Upper lobe of right lung (tissue), 1 donor: ENCODE results near the gene MLLT1. TPM values are rescaled to one million over a fixed set of nuclear protein-coding genes. Genes with fewer than 3 reads are reported as not detected.

Experiments used
- ATAC-seq: fragments of 200-7000 bp; cut with Tn5 transposase; one replicate; pipeline ENCODE4 v1.9.1; 2020; ENCODE audit warnings: mild to moderate bottlenecking, moderate library complexity
- DNase-seq: peaks from one replicate; pipeline ENCODE4 v3.0.0-alpha.2; 2020
- H3K27ac ChIP-seq: fragments of 200-600 bp; one replicate; pipeline ENCODE4 v1.8.0; 2022
- H3K27me3 ChIP-seq: fragments of 200-600 bp; one replicate; pipeline ENCODE4 v1.8.0; 2022; ENCODE audit warnings: mild to moderate bottlenecking
- H3K36me3 ChIP-seq: fragments of 200-600 bp; one replicate; pipeline ENCODE4 v1.8.0; 2022
- H3K4me1 ChIP-seq: fragments of 200-600 bp; one replicate; pipeline ENCODE4 v1.8.0; 2022
- H3K4me3 ChIP-seq: fragments of 200-600 bp; one replicate; pipeline ENCODE4 v1.8.0; 2022; ENCODE audit warnings: mild to moderate bottlenecking
- H3K9me3 ChIP-seq: fragments of 200-600 bp; one replicate; pipeline ENCODE4 v1.8.0; 2022
- intact Hi-C: fragments of 100-400 bp; cut with DNase I; formaldehyde crosslinking; loops from one replicate; pipeline ENCODE4 v1.11.0; 2022
- total RNA-seq: library from RNA; stranded (reverse); fragmentation: NEBNext Ultra II Directional; extraction: Animal tissue kit (Norgen Biotek cat#: 25700); gene quantifications from one replicate; pipeline ENCODE4 v1.2.1, GENCODE V29; 2021
- TF ChIP-seq, protein P1 (sequence below): fragments of 200-600 bp; IDR thresholded peaks from one replicate; pipeline ENCODE4 v1.8.0; 2022; ENCODE audit warnings: antibody characterized with exemption
- donor health status: DM: no; HTN: yes; CAD: no; lungs with severe emphysema.

MLLT1 gene
- total RNA-seq, 1 donor from 2014 or later, result 73.4 TPM

DNA sequence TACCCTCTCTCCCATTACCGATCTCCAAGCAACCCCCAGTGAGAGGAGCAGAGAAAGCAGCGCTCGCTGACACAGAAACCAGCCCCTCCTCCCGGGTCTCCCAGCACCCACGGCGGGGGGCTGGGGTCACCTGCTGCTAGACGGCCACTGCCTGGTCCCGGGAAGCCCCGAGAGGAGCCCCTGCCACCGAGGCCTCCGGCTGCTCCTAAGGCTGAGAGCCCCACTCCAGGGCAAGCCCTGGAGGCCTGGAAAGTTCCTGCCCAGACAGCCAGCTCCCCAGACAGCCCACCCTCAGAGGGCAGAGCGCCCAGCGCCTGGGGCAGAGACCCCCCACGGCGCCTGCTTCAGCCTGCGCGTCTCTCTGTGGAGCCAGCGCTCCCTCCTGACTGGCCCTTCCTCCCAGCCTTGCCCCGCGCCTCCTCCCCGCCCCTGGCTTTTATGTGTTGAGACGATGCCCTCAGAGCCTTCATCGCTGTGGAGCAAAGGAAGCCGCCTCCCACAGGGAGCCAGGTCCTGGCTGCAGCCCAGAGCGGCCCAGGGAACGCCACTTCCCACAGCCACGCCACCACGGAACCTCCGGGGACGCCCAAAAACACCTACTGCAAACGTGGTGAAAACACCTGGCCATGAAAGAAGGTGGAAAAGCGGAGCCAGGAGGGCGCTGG lies 51.1 kb downstream of the MLLT1 start:
- TF ChIP-seq, protein P1, sequence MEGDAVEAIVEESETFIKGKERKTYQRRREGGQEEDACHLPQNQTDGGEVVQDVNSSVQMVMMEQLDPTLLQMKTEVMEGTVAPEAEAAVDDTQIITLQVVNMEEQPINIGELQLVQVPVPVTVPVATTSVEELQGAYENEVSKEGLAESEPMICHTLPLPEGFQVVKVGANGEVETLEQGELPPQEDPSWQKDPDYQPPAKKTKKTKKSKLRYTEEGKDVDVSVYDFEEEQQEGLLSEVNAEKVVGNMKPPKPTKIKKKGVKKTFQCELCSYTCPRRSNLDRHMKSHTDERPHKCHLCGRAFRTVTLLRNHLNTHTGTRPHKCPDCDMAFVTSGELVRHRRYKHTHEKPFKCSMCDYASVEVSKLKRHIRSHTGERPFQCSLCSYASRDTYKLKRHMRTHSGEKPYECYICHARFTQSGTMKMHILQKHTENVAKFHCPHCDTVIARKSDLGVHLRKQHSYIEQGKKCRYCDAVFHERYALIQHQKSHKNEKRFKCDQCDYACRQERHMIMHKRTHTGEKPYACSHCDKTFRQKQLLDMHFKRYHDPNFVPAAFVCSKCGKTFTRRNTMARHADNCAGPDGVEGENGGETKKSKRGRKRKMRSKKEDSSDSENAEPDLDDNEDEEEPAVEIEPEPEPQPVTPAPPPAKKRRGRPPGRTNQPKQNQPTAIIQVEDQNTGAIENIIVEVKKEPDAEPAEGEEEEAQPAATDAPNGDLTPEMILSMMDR, result no peak
- Histone ChIP-seq H3K4me3 (no peak overlapping the region), H3K36me3 (peaks cover 46% of the 10 kb centered on the region), H3K9me3 (no peaks in the 10 kb centered on the region), H3K4me1 (peaks cover 20% of the 10 kb centered on the region), H3K27me3 (no peaks in the 10 kb centered on the region), H3K27ac (no peak overlapping the region)
- ATAC-seq (no peak), DNase-seq (peak; percentile 61)
- intact Hi-C loops, result loop anchor here (10.0 kb wide), 1 partner anchor 46 kb away; the partner anchor contains the start of gene MLLT1

DNA sequence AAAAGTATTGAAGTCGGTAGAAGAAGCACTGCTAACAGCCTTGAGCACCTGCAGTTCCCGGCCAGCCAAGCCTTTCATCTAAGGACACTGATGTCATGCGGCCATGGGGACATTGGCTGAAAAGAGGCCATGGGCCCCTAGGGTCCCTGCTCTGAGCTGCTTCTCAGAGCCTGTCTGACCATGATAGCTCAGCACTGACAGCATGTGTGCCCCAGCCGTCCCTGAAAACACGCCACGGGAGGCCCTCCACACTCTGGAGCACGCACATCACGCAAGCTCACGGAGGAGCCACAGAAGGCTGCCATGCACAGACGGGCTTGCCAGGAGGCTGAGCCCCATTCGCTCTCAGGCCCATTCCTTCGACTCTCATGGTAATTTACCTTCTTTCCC lies 51.8 kb downstream of the MLLT1 start:
- peaks cover 50% of the 10 kb centered on the region for H3K36me3 ChIP-seq
- H3K4me3 ChIP-seq, result no peak overlapping the region
- H3K27me3 ChIP-seq, result no peaks in the 10 kb centered on the region
- no peak overlapping the region for H3K27ac ChIP-seq
- H3K4me1 ChIP-seq, result peaks cover 13% of the 10 kb centered on the region
- DNase-seq, result no peak
- no peak for ATAC-seq
- no peaks in the 10 kb centered on the region for H3K9me3 ChIP-seq
- intact Hi-C loops, result loop anchor here (10.0 kb wide), 1 partner anchor 47 kb away; the partner anchor contains the start of gene MLLT1
- TF ChIP-seq, protein P1, result no peak

DNA sequence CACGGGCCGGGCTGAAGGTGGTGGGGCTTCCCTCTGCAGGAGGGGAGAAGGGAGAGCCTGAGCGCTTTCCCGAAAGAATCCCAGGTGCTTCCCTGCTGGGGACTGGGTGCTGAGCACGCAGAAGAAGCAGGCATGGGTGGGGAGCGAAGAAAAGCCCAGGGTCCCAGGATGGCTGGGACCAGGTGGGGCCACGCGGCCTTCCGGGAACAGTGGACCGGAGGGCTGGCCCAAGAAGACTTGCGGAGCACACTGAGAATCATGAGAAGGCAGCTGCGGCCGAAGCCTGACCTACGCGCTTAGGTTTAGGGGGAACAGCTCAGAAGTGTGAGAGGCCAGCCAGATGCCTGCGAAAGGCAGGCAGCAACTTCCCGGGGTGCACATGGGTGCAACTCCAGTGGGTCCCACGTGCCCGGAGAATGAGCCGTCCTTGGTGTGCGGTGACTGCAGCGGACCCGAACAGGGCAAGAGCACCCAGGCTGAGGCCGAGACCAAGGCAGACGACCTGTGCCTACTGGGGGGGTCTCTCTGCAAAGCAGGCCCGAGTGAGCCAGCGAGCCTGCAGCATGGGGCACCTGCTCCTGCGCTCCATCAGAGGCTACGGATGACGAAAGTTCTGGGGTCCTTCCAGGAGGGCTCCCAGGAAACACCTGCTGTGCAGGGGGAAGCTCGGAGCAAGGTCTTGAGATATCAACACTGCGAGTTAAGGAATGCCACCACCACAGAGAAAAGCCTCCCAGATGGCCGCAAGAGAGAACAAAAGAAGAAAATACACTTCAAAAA lies 52.4 kb downstream of the MLLT1 start:
- no peak overlapping the region for H3K4me3 ChIP-seq
- H3K27ac ChIP-seq, result no peak overlapping the region
- DNase-seq (no peak), ATAC-seq (no peak)
- H3K27me3 ChIP-seq, result no peaks in the 10 kb centered on the region
- TF ChIP-seq, protein P1, result no peak
- H3K4me1 ChIP-seq, result peaks cover 7% of the 10 kb centered on the region
- H3K36me3 ChIP-seq, result peaks cover 54% of the 10 kb centered on the region
- intact Hi-C loops, result loop anchor here (10.0 kb wide), 1 partner anchor 47 kb away; the partner anchor contains the start of gene MLLT1
- no peaks in the 10 kb centered on the region for H3K9me3 ChIP-seq

DNA sequence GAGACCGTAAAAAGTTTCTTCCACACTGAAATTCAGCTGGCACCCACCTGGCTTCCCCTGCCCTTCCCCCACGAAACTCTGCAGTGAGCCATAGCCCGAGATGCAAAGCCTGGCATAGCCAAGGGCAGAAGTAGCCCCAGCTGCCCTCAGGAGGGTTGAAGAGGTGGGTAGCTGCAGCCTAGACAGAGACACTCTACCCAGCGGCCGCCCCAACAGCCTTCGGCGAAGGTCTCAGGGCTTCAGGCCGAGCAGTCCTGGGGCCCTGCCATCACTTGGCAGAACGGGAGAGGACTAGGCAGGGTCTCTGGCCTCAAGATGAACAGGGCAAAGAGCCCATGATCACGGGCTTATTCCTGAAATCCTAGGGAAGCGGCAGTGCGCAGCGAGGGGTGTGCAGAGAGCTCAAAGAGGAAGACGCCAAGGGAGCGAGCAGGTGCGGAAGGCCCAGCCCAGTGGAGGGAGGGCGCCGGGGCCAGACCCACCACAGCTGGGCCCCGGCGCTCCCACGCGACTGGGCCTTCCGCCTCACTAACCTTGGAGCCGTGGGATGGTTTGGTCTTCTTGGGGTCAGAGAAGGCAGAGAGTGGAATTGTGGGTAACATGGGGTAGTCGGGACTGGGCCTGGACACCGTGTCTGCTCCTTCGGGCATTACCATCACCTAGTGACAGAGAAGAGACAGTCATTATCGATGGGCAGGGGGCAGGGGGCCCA lies 53.2 kb downstream of the MLLT1 start:
- peaks cover 62% of the 10 kb centered on the region for H3K36me3 ChIP-seq

DNA sequence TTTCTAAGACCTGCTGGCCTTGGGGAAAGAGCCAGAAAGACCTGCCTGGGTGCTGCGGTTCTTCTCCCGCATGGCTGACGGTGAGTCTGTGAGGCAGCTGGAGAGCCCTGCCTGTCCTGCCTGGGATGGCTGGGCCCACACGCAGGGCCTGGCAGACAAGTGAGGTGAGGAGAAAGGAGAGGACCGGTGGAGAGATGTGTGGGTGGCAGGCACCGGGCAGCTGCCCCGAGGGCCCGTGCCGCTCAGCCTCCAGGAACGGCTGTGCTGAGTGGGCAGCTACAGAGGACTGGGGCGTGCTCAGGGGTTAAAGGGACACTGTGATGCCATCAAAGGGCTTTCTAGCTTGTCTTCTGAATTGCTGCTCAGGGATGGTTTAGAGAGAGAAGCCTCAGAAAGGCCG lies 53.8 kb downstream of the MLLT1 start:
- Histone ChIP-seq H3K4me3 (no peak overlapping the region), H3K27ac (no peak overlapping the region), H3K9me3 (no peaks in the 10 kb centered on the region), H3K36me3 (peaks cover 65% of the 10 kb centered on the region), H3K4me1 (peaks cover 3% of the 10 kb centered on the region), H3K27me3 (no peaks in the 10 kb centered on the region)
- DNase-seq (no peak), ATAC-seq (no peak)
- intact Hi-C loops, result loop anchor here (10.0 kb wide), 1 partner anchor 49 kb away; the partner anchor contains the start of gene MLLT1
- TF ChIP-seq, protein P1, result no peak

More for the DNA sequence above, 53.2 kb downstream of the MLLT1 start:
- Histone ChIP-seq H3K27ac (no peak overlapping the region), H3K27me3 (no peaks in the 10 kb centered on the region), H3K4me1 (no peaks in the 10 kb centered on the region), H3K9me3 (no peaks in the 10 kb centered on the region), H3K4me3 (no peak overlapping the region)
- intact Hi-C loops, result loop anchor here (10.0 kb wide), 1 partner anchor 48 kb away; the partner anchor contains the start of gene MLLT1
- no peak for ATAC-seq
- TF ChIP-seq, protein P1, result no peak
- no peak for DNase-seq
